BLaER1 treated with 17β-estradiol and CSF1 and Interleukin-3, amounts not matched to agents 10 nM and 100 nM (cell line): ENCODE results near the gene SYF2.

Experiments used
- H3K27ac ChIP-seq, 11 experiments: shearing (Covaris generic); formaldehyde crosslinking; 2 replicates each; pipeline ENCODE4 v1.8.1; 2022
- H3K27me3 ChIP-seq, 11 experiments: shearing (Covaris generic); formaldehyde crosslinking; 2 replicates each; pipeline ENCODE4 v1.8.1; 2022
- H3K36me3 ChIP-seq, 11 experiments: shearing (Covaris generic); formaldehyde crosslinking; 2 replicates each; pipeline ENCODE4 v1.8.1; 2022
- H3K4me1 ChIP-seq, 10 experiments: shearing (Covaris generic); formaldehyde crosslinking; 2 replicates each; pipeline ENCODE4 v1.8.1; 2022
- H3K4me2 ChIP-seq, 11 experiments: shearing (Covaris generic); formaldehyde crosslinking; 2 replicates each; pipeline ENCODE4 v1.8.1; 2022
- H3K4me3 ChIP-seq, 10 experiments: shearing (Covaris generic); formaldehyde crosslinking; 2 replicates each; pipeline ENCODE4 v1.8.1; 2022
- H3K9ac ChIP-seq, 11 experiments: shearing (Covaris generic); formaldehyde crosslinking; 2 replicates each; pipeline ENCODE4 v1.8.1; 2022
- H3K9me3 ChIP-seq, 11 experiments: shearing (Covaris generic); formaldehyde crosslinking; replicated peaks in 1 of 11; 2 replicates each; pipeline ENCODE4 v1.8.1; 2022
- H4K20me1 ChIP-seq, 11 experiments: shearing (Covaris generic); formaldehyde crosslinking; 2 replicates each; pipeline ENCODE4 v1.8.1; 2022
- Cebpa-rat ChIP-seq, 11 experiments: shearing (Covaris generic); IDR thresholded peaks; 2 replicates each; pipeline ENCODE4 v1.8.1; 2022

The SYF2 gene

GRCh38 chr1:25199819-25200620, 32.3 kb downstream of the SYF2 start:
- H3K9ac ChIP-seq, result no peak overlapping the region; a peak in 1 of 22 replicates
- no peaks in the 10 kb centered on the region for H3K9me3 ChIP-seq
- no peaks in the 10 kb centered on the region for H3K36me3 ChIP-seq
- peaks cover 34 to 82% (median 67%) of the 10 kb centered on the region in 11 experiments for H3K27me3 ChIP-seq
- H3K27ac ChIP-seq, result no peak overlapping the region
- peaks cover 23 to 38% (median 35%) of the 10 kb centered on the region in 10 experiments for H3K4me1 ChIP-seq
- TF ChIP-seq Cebpa-rat (IDR thresholded peaks at IDR 0.05), result no peak
- H4K20me1 ChIP-seq, result peaks cover 0 to 51% (median 21%) of the 10 kb centered on the region in 11 experiments; a peak in 14 of 22 replicates
- H3K4me2 ChIP-seq, result peak overlapping the region; percentile 78 to 98 (median 90); a peak in 21 of 22 replicates
- H3K4me3 ChIP-seq, result no peak overlapping the region

- Histone ChIP-seq H3K36me3 (no peaks in the 10 kb centered on the region), H3K27ac (peak overlapping the region in 9 of 11 experiments; percentile 36 to 68 (median 57); a peak in 17 of 22 replicates), H3K4me1 (peaks cover 23 to 38% (median 35%) of the 10 kb centered on the region in 10 experiments), H3K4me3 (peak overlapping the region; percentile 12 to 48 (median 38); a peak in 16 of 20 replicates), H3K9me3 (no peaks in the 10 kb centered on the region), H3K4me2 (peak overlapping the region; percentile 78 to 98 (median 90)), H3K27me3 (peaks cover 34 to 83% (median 67%) of the 10 kb centered on the region in 11 experiments), H4K20me1 (peaks cover 0 to 51% (median 21%) of the 10 kb centered on the region in 11 experiments; a peak in 13 of 22 replicates), H3K9ac (peak overlapping the region; percentile 16 to 59 (median 54); a peak in 19 of 22 replicates)
- TF ChIP-seq Cebpa-rat (IDR thresholded peaks at IDR 0.05), result peak in 2 of 11 experiments; percentile 27 to 47; a peak in 1 of 22 replicates
Observed at GRCh38 chr1:25198663-25199252, 33.5 kb downstream of the SYF2 start.

DNA sequence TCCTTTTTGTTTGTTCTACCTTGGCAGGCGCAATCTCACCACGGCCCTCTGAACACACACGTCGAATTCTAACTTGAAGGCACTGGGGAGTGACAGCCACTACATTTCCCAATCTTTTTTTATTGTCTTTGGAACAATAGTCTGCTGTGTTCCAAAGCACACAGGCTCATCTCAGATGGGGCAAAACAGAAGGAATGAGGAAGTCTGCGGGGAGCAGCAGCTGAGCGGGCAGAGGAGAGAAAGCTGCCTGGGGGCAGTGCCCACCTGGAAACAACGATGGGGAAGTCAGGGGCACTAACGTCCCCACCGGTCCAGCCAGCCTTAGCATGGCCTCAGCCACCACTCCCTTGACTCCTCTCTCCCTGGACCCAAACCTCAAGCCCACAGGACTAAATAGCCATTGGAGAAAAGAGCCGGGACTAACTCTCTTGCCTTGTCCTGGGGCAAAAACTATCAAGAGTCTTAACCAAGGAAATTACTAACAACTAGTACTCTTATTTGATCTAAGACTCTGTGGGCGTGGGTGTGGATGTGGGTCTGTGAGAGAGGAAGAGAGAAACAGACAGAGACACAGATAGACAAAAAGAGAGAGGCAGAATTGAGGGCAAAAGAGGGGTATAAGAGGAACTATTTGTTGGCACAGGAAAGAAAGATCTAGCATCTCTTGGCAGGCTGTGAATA, 34.2 kb downstream of the SYF2 start:
- H3K4me3 ChIP-seq, result peak overlapping the region; percentile 12 to 48 (median 38); a peak in 14 of 20 replicates
- H3K4me2 ChIP-seq, result peak overlapping the region; percentile 78 to 98 (median 90)
- peaks cover 0 to 51% (median 21%) of the 10 kb centered on the region in 11 experiments; a peak in 13 of 22 replicates for H4K20me1 ChIP-seq
- peaks cover 23 to 38% (median 35%) of the 10 kb centered on the region in 10 experiments for H3K4me1 ChIP-seq
- H3K27ac ChIP-seq, result peak overlapping the region in 9 of 11 experiments; percentile 36 to 68 (median 57); a peak in 17 of 22 replicates
- H3K9ac ChIP-seq, result peak overlapping the region; percentile 16 to 59 (median 54); a peak in 19 of 22 replicates
- peaks cover 34 to 79% (median 67%) of the 10 kb centered on the region in 11 experiments for H3K27me3 ChIP-seq
- no peak for TF ChIP-seq Cebpa-rat (IDR thresholded peaks at IDR 0.05)
- no peaks in the 10 kb centered on the region for H3K9me3 ChIP-seq
- H3K36me3 ChIP-seq, result no peaks in the 10 kb centered on the region

GRCh38 chr1:25197235-25197975, 34.9 kb downstream of the SYF2 start:
- Histone ChIP-seq H4K20me1 (peaks cover 0 to 51% (median 21%) of the 10 kb centered on the region in 11 experiments; a peak in 13 of 22 replicates), H3K4me1 (peaks cover 23 to 38% (median 35%) of the 10 kb centered on the region in 10 experiments), H3K4me3 (no peak overlapping the region; a peak in 1 of 20 replicates), H3K27ac (peak overlapping the region in 2 of 11 experiments; percentile 14 to 18; a peak in 1 of 22 replicates), H3K9me3 (no peaks in the 10 kb centered on the region), H3K9ac (peak overlapping the region in 3 of 11 experiments; percentile 48 to 56 (median 56); a peak in 1 of 22 replicates), H3K4me2 (peak overlapping the region; percentile 78 to 98 (median 90)), H3K27me3 (peaks cover 34 to 73% (median 65%) of the 10 kb centered on the region in 11 experiments), H3K36me3 (no peaks in the 10 kb centered on the region)
- TF ChIP-seq Cebpa-rat (IDR thresholded peaks at IDR 0.05), result no peak

- no peaks in the 10 kb centered on the region for H3K9me3 ChIP-seq
- H4K20me1 ChIP-seq, result peaks cover 0 to 51% (median 21%) of the 10 kb centered on the region in 11 experiments; a peak in 13 of 22 replicates
- H3K27me3 ChIP-seq, result peaks cover 34 to 67% (median 59%) of the 10 kb centered on the region in 11 experiments
- TF ChIP-seq Cebpa-rat (IDR thresholded peaks at IDR 0.05), result no peak
- no peaks in the 10 kb centered on the region for H3K36me3 ChIP-seq
- H3K4me1 ChIP-seq, result peaks cover 23 to 38% (median 35%) of the 10 kb centered on the region in 10 experiments
- no peak overlapping the region for H3K4me3 ChIP-seq
- peak overlapping the region in 9 of 11 experiments; percentile 84 to 98 (median 90); a peak in 10 of 22 replicates for H3K4me2 ChIP-seq
- H3K9ac ChIP-seq, result no peak overlapping the region
- H3K27ac ChIP-seq, result no peak overlapping the region
Observed at GRCh38 chr1:25196830-25197229, 35.5 kb downstream of the SYF2 start.

- Histone ChIP-seq H3K9ac (no peak overlapping the region), H3K4me1 (peaks cover 23 to 38% (median 35%) of the 10 kb centered on the region in 10 experiments), H3K9me3 (no peaks in the 10 kb centered on the region), H3K36me3 (no peaks in the 10 kb centered on the region), H3K27ac (no peak overlapping the region), H3K27me3 (peaks cover 27 to 57% (median 49%) of the 10 kb centered on the region in 11 experiments), H4K20me1 (peaks cover 0 to 48% (median 21%) of the 10 kb centered on the region in 11 experiments; a peak in 13 of 22 replicates), H3K4me2 (no peak overlapping the region), H3K4me3 (no peak overlapping the region)
- TF ChIP-seq Cebpa-rat (IDR thresholded peaks at IDR 0.05), result no peak
Observed at GRCh38 chr1:25195835-25196234, 36.5 kb downstream of the SYF2 start.

DNA sequence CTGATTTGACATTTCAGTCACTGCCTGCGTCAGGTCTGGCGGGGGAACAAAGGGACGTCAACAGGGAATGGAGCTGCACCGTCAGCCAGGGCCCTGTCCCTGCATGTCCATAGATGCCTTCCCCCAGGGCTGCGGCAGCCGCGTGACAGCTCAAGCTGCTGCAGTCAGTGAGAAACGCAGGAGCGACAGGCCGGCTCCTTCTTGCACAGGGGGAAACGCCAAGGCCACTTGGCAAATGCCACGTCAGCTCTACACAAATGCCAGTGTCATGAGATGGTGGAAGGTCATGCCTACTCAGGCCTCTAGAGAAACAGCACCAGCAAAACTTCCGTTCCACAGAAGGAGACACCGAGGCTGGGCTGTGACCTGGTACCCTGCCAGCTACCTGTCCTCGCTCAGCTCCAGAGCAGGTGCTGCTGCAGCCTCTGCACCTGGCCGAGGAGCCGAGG, 37.7 kb downstream of the SYF2 start:
- Histone ChIP-seq H3K27ac (no peak overlapping the region), H3K9me3 (no peaks in the 10 kb centered on the region), H3K36me3 (no peaks in the 10 kb centered on the region), H4K20me1 (peaks cover 0 to 35% (median 13%) of the 10 kb centered on the region in 11 experiments; a peak in 13 of 22 replicates), H3K27me3 (peaks cover 15 to 45% (median 37%) of the 10 kb centered on the region in 11 experiments), H3K9ac (no peak overlapping the region), H3K4me2 (no peak overlapping the region), H3K4me3 (no peak overlapping the region), H3K4me1 (peaks cover 23 to 30% (median 28%) of the 10 kb centered on the region in 10 experiments)
- TF ChIP-seq Cebpa-rat (IDR thresholded peaks at IDR 0.05), result no peak

DNA sequence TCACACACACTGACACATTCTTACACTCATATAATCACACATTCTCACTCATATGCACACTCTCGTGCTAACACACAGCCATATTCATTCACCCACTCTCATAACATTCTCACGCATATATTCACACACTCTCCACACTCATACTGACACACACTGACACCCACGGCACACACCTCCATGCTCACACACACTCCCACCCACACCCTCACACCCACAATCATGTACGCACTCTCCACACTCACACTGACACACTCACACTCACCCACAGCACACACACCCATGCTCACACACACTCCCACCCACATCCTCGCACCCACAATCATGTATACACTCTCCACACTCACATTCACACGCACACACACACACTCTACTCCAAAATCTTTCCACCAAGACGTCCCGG, 38.2 kb downstream of the SYF2 start:
- H3K27ac ChIP-seq, result no peak overlapping the region
- H3K4me2 ChIP-seq, result no peak overlapping the region
- TF ChIP-seq Cebpa-rat (IDR thresholded peaks at IDR 0.05), result no peak
- H3K36me3 ChIP-seq, result no peaks in the 10 kb centered on the region
- peaks cover 0 to 30% (median 8%) of the 10 kb centered on the region in 11 experiments; a peak in 13 of 22 replicates for H4K20me1 ChIP-seq
- no peak overlapping the region for H3K9ac ChIP-seq
- peaks cover 18 to 24% (median 22%) of the 10 kb centered on the region in 10 experiments for H3K4me1 ChIP-seq
- H3K27me3 ChIP-seq, result peaks cover 9 to 40% (median 32%) of the 10 kb centered on the region in 11 experiments
- no peak overlapping the region for H3K4me3 ChIP-seq
- H3K9me3 ChIP-seq, result no peaks in the 10 kb centered on the region
